ENCODE data around the gene C1orf210.

DNA sequence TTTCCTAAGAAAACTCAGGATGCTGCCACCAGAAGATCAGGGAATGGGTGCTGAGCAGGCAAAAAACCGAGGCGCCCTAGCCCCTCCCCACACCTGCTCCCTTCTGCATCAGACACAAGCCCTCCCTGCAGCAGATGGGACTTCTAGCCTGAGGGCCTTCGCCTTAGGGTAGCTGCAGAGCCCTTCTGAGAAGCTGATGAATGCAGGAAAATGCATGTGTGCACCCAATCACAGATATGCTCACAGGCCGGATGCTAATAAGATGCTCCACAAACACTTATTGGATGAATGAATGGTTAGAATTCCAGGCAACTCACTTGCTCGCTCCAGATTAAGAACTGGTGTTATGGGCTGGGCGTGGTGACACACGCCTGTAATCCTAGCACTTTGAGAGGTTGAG lies 6.8 kb upstream of the C1orf210 start:
- TF ChIP-seq, protein P1, sequence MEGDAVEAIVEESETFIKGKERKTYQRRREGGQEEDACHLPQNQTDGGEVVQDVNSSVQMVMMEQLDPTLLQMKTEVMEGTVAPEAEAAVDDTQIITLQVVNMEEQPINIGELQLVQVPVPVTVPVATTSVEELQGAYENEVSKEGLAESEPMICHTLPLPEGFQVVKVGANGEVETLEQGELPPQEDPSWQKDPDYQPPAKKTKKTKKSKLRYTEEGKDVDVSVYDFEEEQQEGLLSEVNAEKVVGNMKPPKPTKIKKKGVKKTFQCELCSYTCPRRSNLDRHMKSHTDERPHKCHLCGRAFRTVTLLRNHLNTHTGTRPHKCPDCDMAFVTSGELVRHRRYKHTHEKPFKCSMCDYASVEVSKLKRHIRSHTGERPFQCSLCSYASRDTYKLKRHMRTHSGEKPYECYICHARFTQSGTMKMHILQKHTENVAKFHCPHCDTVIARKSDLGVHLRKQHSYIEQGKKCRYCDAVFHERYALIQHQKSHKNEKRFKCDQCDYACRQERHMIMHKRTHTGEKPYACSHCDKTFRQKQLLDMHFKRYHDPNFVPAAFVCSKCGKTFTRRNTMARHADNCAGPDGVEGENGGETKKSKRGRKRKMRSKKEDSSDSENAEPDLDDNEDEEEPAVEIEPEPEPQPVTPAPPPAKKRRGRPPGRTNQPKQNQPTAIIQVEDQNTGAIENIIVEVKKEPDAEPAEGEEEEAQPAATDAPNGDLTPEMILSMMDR (IDR thresholded peaks at IDR 0.05; ENCODE audit: low read depth, low read length): no peak
- no peak for TF ChIP-seq EZH2phosphoT487 (IDR thresholded peaks at IDR 0.05; ENCODE audit: low read depth)
